ENCODE measurements around the gene CLSTN3.

DNA sequence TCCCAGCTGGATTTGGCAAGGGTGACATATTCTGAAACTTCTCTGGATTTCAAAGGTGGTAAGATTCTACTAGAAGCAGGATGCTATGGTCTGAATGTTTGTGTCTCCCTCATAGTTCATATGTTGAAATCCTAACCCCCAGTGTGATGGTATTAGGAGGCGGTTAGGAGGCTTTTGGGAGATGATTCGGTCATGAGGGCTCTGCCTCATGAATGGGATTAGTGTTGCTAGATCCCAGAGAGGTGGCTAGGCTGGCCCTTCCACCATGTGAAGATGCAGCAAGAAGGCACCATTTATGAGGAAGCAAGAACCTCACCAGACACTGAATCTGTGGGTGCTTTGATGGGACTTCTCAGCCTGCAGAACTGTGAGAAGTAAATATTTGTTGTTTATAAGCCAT lies 48.3 kb downstream of the CLSTN3 start:
- TF ChIP-seq, protein P1, sequence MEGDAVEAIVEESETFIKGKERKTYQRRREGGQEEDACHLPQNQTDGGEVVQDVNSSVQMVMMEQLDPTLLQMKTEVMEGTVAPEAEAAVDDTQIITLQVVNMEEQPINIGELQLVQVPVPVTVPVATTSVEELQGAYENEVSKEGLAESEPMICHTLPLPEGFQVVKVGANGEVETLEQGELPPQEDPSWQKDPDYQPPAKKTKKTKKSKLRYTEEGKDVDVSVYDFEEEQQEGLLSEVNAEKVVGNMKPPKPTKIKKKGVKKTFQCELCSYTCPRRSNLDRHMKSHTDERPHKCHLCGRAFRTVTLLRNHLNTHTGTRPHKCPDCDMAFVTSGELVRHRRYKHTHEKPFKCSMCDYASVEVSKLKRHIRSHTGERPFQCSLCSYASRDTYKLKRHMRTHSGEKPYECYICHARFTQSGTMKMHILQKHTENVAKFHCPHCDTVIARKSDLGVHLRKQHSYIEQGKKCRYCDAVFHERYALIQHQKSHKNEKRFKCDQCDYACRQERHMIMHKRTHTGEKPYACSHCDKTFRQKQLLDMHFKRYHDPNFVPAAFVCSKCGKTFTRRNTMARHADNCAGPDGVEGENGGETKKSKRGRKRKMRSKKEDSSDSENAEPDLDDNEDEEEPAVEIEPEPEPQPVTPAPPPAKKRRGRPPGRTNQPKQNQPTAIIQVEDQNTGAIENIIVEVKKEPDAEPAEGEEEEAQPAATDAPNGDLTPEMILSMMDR (IDR thresholded peaks at IDR 0.05): no peak
- TF ChIP-seq POLR2A (IDR thresholded peaks at IDR 0.05): no peak

Data from ovary (tissue), 3 donors.